Peyer's patch (tissue), 4 donors: ENCODE measurements around the gene EXOC3. TPM values are rescaled to one million over a fixed set of nuclear protein-coding genes. Genes with fewer than 3 reads are reported as not detected.
"Not testable (repeated sequence)": the region's sequence is repeated elsewhere in the genome, so short reads cannot be mapped to it uniquely, and the experiment has no call there.

Experiments used
- DNase-seq, 3 donors: peaks; one replicate each; pipeline ENCODE4 v3.0.0-alpha.2; 2017 to 2019
- H3K27ac ChIP-seq, 4 donors: fragments of 200-600 bp; sonication (generic); one replicate each; pipeline ENCODE4 v1.5.1; 2016 to 2019
- H3K27me3 ChIP-seq, 2 donors: fragments of 200-600 bp; sonication (generic); one replicate each; pipeline ENCODE4 v1.5.1; 2019
- H3K36me3 ChIP-seq, 3 donors: fragments of 200-600 bp; sonication (generic); one replicate each; pipeline ENCODE4 v1.5.1; 2016 to 2019
- H3K4me1 ChIP-seq, 4 donors: fragments of 200-600 bp; sonication (generic); one replicate each; pipeline ENCODE4 v1.5.1; 2016 to 2019
- H3K4me3 ChIP-seq, 4 donors: fragments of 200-600 bp; sonication (generic); 1 replicate in 3 of 4; 2 replicates in 1 of 4; pipeline ENCODE4 v1.5.1; 2016 to 2019; ENCODE audit warnings: mild to moderate bottlenecking in 1 of 4
- H3K9me3 ChIP-seq, 4 donors: fragments of 200-600 bp; sonication (generic); one replicate each; pipeline ENCODE4 v1.5.1; 2016 to 2019; ENCODE audit warnings: mild to moderate bottlenecking in 1 of 4
- CTCF ChIP-seq, 6 experiments: fragments of 450-650 bp in 4 of 6; fragments of 200-600 bp in 2 of 6; sonication (generic) in 1 of 6; IDR thresholded peaks; one replicate each; pipeline ENCODE4 v1.5.1; 2017 to 2019; ENCODE audit warnings: antibody characterized with exemption in 6 of 6, mild to moderate bottlenecking in 3 of 6, moderate library complexity in 1 of 6
- POLR2A ChIP-seq, 2 donors: fragments of 450-650 bp; IDR thresholded peaks; one replicate each; pipeline ENCODE4 v1.5.1; 2017; ENCODE audit warnings: antibody characterized with exemption in 2 of 2, mild to moderate bottlenecking in 2 of 2, moderate library complexity in 2 of 2
- total RNA-seq, 4 donors: library from RNA; depleted of rRNA; stranded (reverse); fragments of >200 nt; gene quantifications; one replicate each; pipeline ENCODE4 v1.1.0, GENCODE V29; 2016

Gene EXOC3
- total RNA-seq, 4 donors from 2014 or later = 74.3 to 201 (median 141) TPM

DNA sequence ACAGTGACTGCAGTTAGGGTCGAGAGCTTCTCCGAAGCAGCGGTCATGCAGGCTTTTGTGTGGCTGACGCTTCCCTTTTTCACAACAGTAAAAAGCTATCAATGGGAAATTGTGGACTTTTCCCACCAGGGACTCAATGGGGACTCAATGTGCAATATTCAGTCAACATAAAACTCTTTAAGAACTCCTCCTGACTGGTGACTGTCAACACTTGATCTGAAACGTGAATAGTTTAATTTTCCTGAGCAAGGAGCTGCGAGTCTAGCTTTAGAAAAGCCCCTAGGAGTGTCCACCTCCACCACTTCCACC is 28.7 kb downstream of the EXOC3 start:
- H3K4me3 ChIP-seq = peak overlapping the region; percentile 83 to 98 (median 93)
- TF ChIP-seq CTCF (IDR thresholded peaks at IDR 0.05) = no peak
- TF ChIP-seq POLR2A (IDR thresholded peaks at IDR 0.05) = no peak
- peak overlapping the region in 2 of 4 donors; percentile 72 to 87 for H3K27ac ChIP-seq
- H3K36me3 ChIP-seq = peaks cover 0 to 27% (median 0%) of the 10 kb centered on the region in 3 donors
- no peaks in the 10 kb centered on the region for H3K27me3 ChIP-seq
- peaks cover 0 to 43% (median 17%) of the 10 kb centered on the region in 4 donors for H3K4me1 ChIP-seq
- H3K9me3 ChIP-seq = no peaks in the 10 kb centered on the region
- no peak for DNase-seq

DNA sequence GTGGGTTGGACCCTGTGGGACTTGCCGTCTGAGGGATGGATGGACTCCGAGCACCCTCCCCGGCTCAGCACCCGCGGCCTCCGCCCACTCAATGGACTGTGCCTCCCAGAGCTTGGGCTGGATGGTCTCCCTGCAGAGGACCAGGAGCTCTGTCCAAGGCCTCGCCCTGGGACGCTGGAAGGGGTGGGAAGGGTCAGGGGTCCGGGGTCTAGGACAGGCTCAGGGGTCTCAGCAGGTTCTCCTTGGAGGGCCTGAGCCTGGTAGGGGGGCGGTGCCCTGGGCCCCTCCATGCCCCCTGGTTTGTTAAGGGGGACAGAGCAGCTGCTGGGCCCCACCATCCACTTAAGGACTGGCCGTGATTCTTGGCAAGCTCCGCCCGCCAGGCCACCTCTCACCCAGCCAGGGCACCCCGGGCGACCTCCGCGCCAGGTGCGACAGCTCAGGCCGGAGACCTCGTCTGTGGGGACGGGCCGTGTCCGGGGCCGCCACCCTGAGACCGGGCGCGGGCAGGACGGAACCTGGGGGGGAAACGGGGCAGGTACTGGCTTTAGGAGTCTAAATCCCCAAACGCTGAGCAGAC is 29.2 kb downstream of the EXOC3 start:
- Histone ChIP-seq H3K36me3 (peaks cover 0 to 22% (median 0%) of the 10 kb centered on the region in 3 donors), H3K4me3 (peak overlapping the region; percentile 83 to 98 (median 93)), H3K9me3 (no peaks in the 10 kb centered on the region), H3K27me3 (no peaks in the 10 kb centered on the region), H3K27ac (peak overlapping the region; percentile 72 to 87 (median 76)), H3K4me1 (peaks cover 0 to 43% (median 17%) of the 10 kb centered on the region in 4 donors)
- TF ChIP-seq CTCF (IDR thresholded peaks at IDR 0.05) (no peak), POLR2A (IDR thresholded peaks at IDR 0.05) (no peak)
- peak in 2 of 3 donors; percentile 56 to 64 for DNase-seq

DNA sequence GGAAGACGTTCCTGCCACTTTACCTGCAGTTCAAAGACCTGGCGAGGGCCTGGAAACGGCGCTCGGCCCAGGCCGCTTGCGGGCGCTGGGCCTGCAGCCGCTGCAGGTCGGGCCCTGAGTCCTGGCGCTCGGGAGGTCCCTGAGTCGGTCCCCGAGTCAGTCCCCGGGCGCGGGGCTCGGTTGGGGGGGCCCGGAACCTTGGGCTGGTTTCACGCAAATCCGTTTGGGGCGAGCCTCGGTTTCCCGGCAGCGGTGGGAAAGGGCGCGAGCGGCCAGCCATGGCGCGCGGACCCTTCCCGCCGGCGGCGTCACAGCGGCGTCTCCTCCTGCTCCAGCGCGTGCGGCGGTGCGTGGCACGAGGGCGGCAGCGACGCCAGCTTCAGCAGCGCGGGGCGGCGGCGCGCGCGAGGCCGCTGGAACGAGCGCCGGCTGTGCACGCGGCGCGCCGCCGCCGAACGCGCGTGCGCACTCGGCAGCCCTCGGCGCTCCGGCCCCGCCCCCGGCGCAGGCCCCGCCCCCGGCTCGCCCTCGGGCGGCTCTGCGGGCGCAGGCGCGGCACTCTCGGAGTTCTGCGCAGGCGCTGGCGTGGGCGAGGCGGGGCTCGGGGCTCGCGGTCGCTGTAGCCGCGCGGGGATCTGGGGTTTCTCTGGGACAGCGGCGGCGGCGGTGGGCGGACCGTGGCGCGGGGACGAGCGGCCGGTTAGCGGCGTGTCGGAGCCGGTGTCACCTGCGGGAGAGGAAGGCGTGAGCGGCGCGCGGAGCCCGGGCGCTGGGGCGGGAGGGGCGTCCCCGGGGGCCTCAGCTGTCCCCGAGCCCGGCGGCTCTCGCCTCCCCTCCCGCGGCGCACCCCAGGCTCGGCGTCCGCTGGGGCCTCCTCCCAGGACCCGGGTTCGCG is 29.9 kb downstream of the EXOC3 start:
- DNase-seq = peak; percentile 82 to 93 (median 92)
- TF ChIP-seq CTCF (IDR thresholded peaks at IDR 0.05) (no peak), POLR2A (IDR thresholded peaks at IDR 0.05) (peak; percentile 53 to 65)
- Histone ChIP-seq H3K4me1 (peaks cover 0 to 43% (median 17%) of the 10 kb centered on the region in 4 donors), H3K27me3 (no peaks in the 10 kb centered on the region), H3K4me3 (peak overlapping the region; percentile 83 to 98 (median 93)), H3K9me3 (no peaks in the 10 kb centered on the region), H3K27ac (peak overlapping the region; percentile 76 to 87 (median 84)), H3K36me3 (peaks cover 0 to 22% (median 0%) of the 10 kb centered on the region in 3 donors)

- Histone ChIP-seq H3K36me3 (peaks cover 0 to 20% (median 0%) of the 10 kb centered on the region in 3 donors), H3K27ac (peak overlapping the region; percentile 69 to 87 (median 84)), H3K4me3 (peak overlapping the region; percentile 83 to 98 (median 93)), H3K9me3 (no peaks in the 10 kb centered on the region), H3K27me3 (no peaks in the 10 kb centered on the region), H3K4me1 (peaks cover 0 to 43% (median 17%) of the 10 kb centered on the region in 4 donors)
- peak; percentile 28 to 71 (median 62) for DNase-seq
- no peak for TF ChIP-seq POLR2A (IDR thresholded peaks at IDR 0.05)
- TF ChIP-seq CTCF (IDR thresholded peaks at IDR 0.05) = no peak
Observed at GRCh38 chr5:473551-474192, 30.7 kb downstream of the EXOC3 start.

GRCh38 chr5:474232-474839 is 31.4 kb downstream of the EXOC3 start:
- H3K27ac ChIP-seq, H3K9me3 ChIP-seq, H3K27me3 ChIP-seq: not testable (repeated sequence)
- H3K36me3 ChIP-seq = peaks cover 0 to 13% (median 0%) of the 10 kb centered on the region in 3 donors
- peak overlapping the region; percentile 83 to 98 (median 93) for H3K4me3 ChIP-seq
- H3K4me1 ChIP-seq = peaks cover 0 to 43% (median 17%) of the 10 kb centered on the region in 4 donors
- DNase-seq = peak in 1 of 3 donors; percentile 38
